Thymus (tissue), 11 donors: Measurements from ENCODE around the gene NR1D1. TPM values are rescaled to one million over a fixed set of nuclear protein-coding genes. Genes with fewer than 3 reads are reported as not detected.

Experiments
- DNase-seq, 9 donors: peaks; one replicate each; pipeline ENCODE4 v3.0.0-alpha.2; 2013; ENCODE audit warnings: low spot score in 9 of 9, low read depth in 6 of 9, missing footprints in 1 of 9
- H3K27ac ChIP-seq, 2 donors: one replicate each; pipeline ENCODE4 v1.5.1; 2013; ENCODE audit warnings: control low read depth in 1 of 2, low read depth in 1 of 2, low read length in 1 of 2, mild to moderate bottlenecking in 1 of 2, moderate library complexity in 1 of 2
- H3K27me3 ChIP-seq, 2 donors: one replicate each; pipeline ENCODE4 v1.5.1; 2013; ENCODE audit warnings: low read length in 1 of 2; ENCODE audit not compliant: control insufficient read depth in 2 of 2, insufficient read depth in 1 of 2
- H3K36me3 ChIP-seq, 2 donors: one replicate each; pipeline ENCODE4 v1.5.1; 2013; ENCODE audit warnings: low read length in 1 of 2, mild to moderate bottlenecking in 1 of 2, moderate library complexity in 1 of 2; ENCODE audit not compliant: control insufficient read depth in 2 of 2, insufficient read depth in 2 of 2
- H3K4me1 ChIP-seq, 2 donors: one replicate each; pipeline ENCODE4 v1.5.1; 2013; ENCODE audit warnings: low read length in 2 of 2; ENCODE audit not compliant: control insufficient read depth in 2 of 2, insufficient read depth in 2 of 2
- H3K4me3 ChIP-seq, 2 donors: one replicate each; pipeline ENCODE4 v1.5.1; 2013; ENCODE audit warnings: low read length in 2 of 2, control low read depth in 1 of 2, mild to moderate bottlenecking in 1 of 2
- H3K9me3 ChIP-seq, 2 donors: one replicate each; pipeline ENCODE4 v1.5.1; 2013; ENCODE audit warnings: low read length in 1 of 2, mild to moderate bottlenecking in 1 of 2; ENCODE audit not compliant: control insufficient read depth in 2 of 2, insufficient read depth in 1 of 2
- WGBS: extraction: QIAGEN DNeasy Blood & Tissue Kit; methylation state at CpG from one replicate; pipeline ENCODE4 v1.1.7; 2013; 5-methylcytosine and 5-hydroxymethylcytosine counted together
- polyA plus RNA-seq: library from polyadenylated mRNA; stranded (reverse); fragments of 200-250 nt; gene quantifications from one replicate; pipeline ENCODE4 v1.2.3, GENCODE V29; 2013
- total RNA-seq: library from RNA; stranded (reverse); fragments of 120-200 nt; gene quantifications from one replicate; pipeline ENCODE4 v1.2.4, GENCODE V29; 2013
- donor health status: healthy.

Gene NR1D1
- total and polyA plus RNA-seq, 2 donors = 0.85 to 3.2 TPM

GRCh38 chr17:40074175-40074512 lies 26.2 kb downstream of the NR1D1 start:
- H3K4me3 ChIP-seq = no peak overlapping the region
- H3K27ac ChIP-seq = no peak overlapping the region
- no peaks in the 10 kb centered on the region for H3K27me3 ChIP-seq
- WGBS = 97% methylated on average over 8 of the region's 8 CpGs
- no peak for DNase-seq
- no peaks in the 10 kb centered on the region for H3K9me3 ChIP-seq
- H3K4me1 ChIP-seq = peaks cover 35 to 65% of the 10 kb centered on the region in 2 donors
- peaks cover 4 to 20% of the 10 kb centered on the region in 2 donors for H3K36me3 ChIP-seq

GRCh38 chr17:40073454-40074174 lies 26.8 kb downstream of the NR1D1 start:
- DNase-seq = no peak
- no peaks in the 10 kb centered on the region for H3K9me3 ChIP-seq
- H3K27ac ChIP-seq = peak overlapping the region in 1 of 2 donors; percentile 26
- peaks cover 4 to 20% of the 10 kb centered on the region in 2 donors for H3K36me3 ChIP-seq
- H3K4me3 ChIP-seq = no peak overlapping the region
- H3K27me3 ChIP-seq = no peaks in the 10 kb centered on the region
- peaks cover 39 to 70% of the 10 kb centered on the region in 2 donors for H3K4me1 ChIP-seq
- 96% methylated on average over 7 of the region's 7 CpGs for WGBS

GRCh38 chr17:40072735-40073346 lies 27.5 kb downstream of the NR1D1 start:
- H3K4me1 ChIP-seq = peaks cover 46 to 78% of the 10 kb centered on the region in 2 donors
- no peak overlapping the region for H3K4me3 ChIP-seq
- peak overlapping the region in 1 of 2 donors; percentile 26 for H3K27ac ChIP-seq
- H3K36me3 ChIP-seq = peaks cover 4 to 20% of the 10 kb centered on the region in 2 donors
- DNase-seq = peak in 1 of 9 donors; percentile 41
- no peaks in the 10 kb centered on the region for H3K27me3 ChIP-seq
- no peaks in the 10 kb centered on the region for H3K9me3 ChIP-seq
- 79% methylated on average over 8 of the region's 8 CpGs for WGBS

- DNase-seq = no peak
- Histone ChIP-seq H3K4me3 (no peak overlapping the region), H3K27ac (peak overlapping the region; percentile 1 to 30), H3K27me3 (no peaks in the 10 kb centered on the region), H3K36me3 (peaks cover 4 to 15% of the 10 kb centered on the region in 2 donors), H3K4me1 (peaks cover 48 to 85% of the 10 kb centered on the region in 2 donors), H3K9me3 (no peaks in the 10 kb centered on the region)
- WGBS = 70% methylated on average over 19 of the region's 19 CpGs
Measured at GRCh38 chr17:40072040-40072734, 28.2 kb downstream of the NR1D1 start.

GRCh38 chr17:40071313-40072039 lies 28.9 kb downstream of the NR1D1 start:
- WGBS = 89% methylated on average over 16 of the region's 16 CpGs
- no peaks in the 10 kb centered on the region for H3K27me3 ChIP-seq
- H3K4me1 ChIP-seq = peaks cover 48 to 86% of the 10 kb centered on the region in 2 donors
- peaks cover 4 to 9% of the 10 kb centered on the region in 2 donors for H3K36me3 ChIP-seq
- H3K9me3 ChIP-seq = no peaks in the 10 kb centered on the region
- H3K27ac ChIP-seq = peak overlapping the region; percentile 43 to 81
- DNase-seq = no peak
- no peak overlapping the region for H3K4me3 ChIP-seq

GRCh38 chr17:40070709-40071312 lies 29.6 kb downstream of the NR1D1 start:
- H3K4me1 ChIP-seq = peaks cover 47 to 85% of the 10 kb centered on the region in 2 donors
- no peaks in the 10 kb centered on the region for H3K27me3 ChIP-seq
- H3K27ac ChIP-seq = peak overlapping the region; percentile 56 to 81
- 48% methylated on average over 8 of the region's 8 CpGs for WGBS
- H3K36me3 ChIP-seq = peaks cover 2 to 7% of the 10 kb centered on the region in 2 donors
- no peaks in the 10 kb centered on the region for H3K9me3 ChIP-seq
- peak in 1 of 9 donors; percentile 37 for DNase-seq
- H3K4me3 ChIP-seq = no peak overlapping the region

- H3K36me3 ChIP-seq = peaks cover 0 to 7% of the 10 kb centered on the region in 2 donors
- peak overlapping the region; percentile 81 to 83 for H3K27ac ChIP-seq
- H3K9me3 ChIP-seq = no peaks in the 10 kb centered on the region
- H3K4me3 ChIP-seq = no peak overlapping the region
- peak in 1 of 9 donors; percentile 54 for DNase-seq
- no peaks in the 10 kb centered on the region for H3K27me3 ChIP-seq
- WGBS = 27% methylated on average over 14 of the region's 14 CpGs
- peaks cover 44 to 85% of the 10 kb centered on the region in 2 donors for H3K4me1 ChIP-seq
Measured at GRCh38 chr17:40069751-40070708, 30.4 kb downstream of the NR1D1 start.
